Occipital lobe (tissue), 2 donors: Measurements from ENCODE around the gene COMT. TPM values are rescaled to one million over a fixed set of nuclear protein-coding genes. Genes with fewer than 3 reads are reported as not detected.
"Not testable (repeated sequence)": the region's sequence is repeated elsewhere in the genome, so short reads cannot be mapped to it uniquely, and the experiment has no call there.

Experiments used
- DNase-seq: peaks from one replicate; lab custom pipeline; 2025; lab: John Stamatoyannopoulos, UW
- total RNA-seq: library from RNA; depleted of rRNA; stranded (reverse); fragments of >200 nt; gene quantifications from one replicate; pipeline ENCODE4 v1.2.3, GENCODE V29; 2014

Gene COMT
- total RNA-seq, 1 donor from 2014 or later: 49.0 TPM

- DNase-seq: no peak
These were observed 11.7 kb upstream of the COMT start for GRCh38 chr22:19929586-19930550.

DNA sequence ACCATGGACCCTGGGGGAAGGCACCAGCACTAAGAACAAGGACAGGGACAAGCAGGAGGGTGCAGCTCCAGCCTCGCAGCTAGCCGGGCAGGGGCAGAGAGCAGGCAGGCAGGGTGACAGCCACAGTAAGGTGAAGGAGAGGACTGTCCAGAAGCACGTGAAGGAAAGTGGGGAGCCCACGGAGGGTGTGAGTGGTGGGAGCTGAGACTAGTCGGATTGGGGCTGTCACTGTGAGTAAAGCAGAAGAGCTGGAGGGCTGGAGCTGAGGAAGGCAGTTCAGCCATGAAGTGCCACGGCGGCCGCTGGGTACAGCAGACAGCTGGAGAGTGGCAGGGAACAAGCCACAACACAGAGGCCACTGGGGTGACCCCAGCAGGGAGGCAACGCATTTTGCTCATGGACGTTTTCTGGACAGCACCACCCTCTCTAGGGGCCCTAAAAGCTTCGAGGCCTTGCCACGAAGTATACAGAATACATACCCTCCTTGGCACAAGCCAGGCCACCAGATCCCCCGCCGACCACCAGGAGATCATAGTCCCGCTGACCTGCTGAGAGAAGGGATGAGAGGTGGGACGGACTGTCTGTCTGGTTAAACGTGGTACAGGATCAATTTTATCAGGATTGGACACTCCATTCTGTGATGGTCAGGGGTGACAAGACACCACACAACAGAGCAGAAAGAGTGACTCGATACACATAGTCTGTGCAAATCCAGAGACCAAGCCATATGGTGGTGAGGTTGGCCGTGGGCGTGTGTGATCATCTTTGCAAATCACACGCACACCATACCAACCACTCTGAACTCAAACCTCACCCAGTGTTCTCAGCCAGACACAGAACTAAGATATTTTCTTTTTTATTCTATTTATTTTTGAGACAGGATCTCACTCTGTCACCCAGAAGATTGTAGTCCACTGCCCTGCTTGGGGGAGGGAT is 10.8 kb upstream of the COMT start:
- no peak for DNase-seq

- DNase-seq: no peak
These were observed 10.1 kb upstream of the COMT start for GRCh38 chr22:19931514-19931913.

- no peak for DNase-seq
These were observed 9.0 kb upstream of the COMT start for GRCh38 chr22:19932367-19933206.

DNA sequence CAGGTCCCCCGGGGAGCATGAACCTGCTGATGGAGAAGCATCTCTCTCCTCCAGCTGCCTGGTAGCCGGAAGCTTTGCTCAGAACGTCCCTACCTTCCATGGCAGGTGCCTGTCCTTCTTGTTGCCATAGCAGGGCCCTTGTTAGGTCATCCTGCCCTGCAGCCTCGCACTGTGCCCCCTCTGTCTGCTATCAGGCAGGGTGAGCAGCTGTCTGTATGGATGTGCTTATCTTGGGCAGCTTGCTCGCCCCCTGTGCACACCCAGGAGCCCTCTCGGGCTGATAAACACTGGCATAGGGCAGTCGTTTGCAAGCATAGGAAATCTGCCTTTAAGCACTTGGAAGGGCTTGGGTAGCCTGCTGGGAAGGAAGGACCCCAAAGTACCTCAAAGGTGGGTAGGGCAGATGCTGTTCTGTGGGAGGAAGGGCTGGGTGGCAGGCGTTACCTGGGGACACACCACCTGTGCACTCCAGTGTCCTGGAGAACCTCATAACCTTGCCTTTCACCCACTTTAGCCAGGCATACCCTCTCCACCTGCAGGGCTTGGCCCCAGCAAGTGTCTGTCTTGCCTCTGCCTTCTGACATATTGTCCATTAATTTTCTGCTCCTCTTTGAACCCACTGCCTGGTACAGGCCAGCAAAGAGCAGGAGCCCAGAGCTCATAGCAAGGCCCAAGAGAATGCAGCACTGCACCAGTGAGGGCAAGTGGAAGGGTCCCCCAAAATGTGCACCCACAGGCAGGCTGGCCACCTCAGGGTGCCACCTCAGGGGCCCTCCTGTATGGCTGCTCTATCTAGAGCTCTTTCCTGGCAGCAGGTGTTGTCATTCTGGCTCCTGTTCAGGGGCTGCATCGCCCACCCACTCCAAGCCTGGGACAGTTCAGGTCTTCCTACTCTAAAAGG is 8.0 kb upstream of the COMT start:
- DNase-seq: no peak

GRCh38 chr22:19935123-19935718 is 6.4 kb upstream of the COMT start:
- DNase-seq: not testable (repeated sequence)

GRCh38 chr22:19936513-19936912 is 5.1 kb upstream of the COMT start:
- no peak for DNase-seq

- DNase-seq: no peak
These were observed 3.7 kb upstream of the COMT start for GRCh38 chr22:19937616-19938473.

GRCh38 chr22:19940536-19941364 is 822 bp upstream of the COMT start:
- no peak for DNase-seq

DNA sequence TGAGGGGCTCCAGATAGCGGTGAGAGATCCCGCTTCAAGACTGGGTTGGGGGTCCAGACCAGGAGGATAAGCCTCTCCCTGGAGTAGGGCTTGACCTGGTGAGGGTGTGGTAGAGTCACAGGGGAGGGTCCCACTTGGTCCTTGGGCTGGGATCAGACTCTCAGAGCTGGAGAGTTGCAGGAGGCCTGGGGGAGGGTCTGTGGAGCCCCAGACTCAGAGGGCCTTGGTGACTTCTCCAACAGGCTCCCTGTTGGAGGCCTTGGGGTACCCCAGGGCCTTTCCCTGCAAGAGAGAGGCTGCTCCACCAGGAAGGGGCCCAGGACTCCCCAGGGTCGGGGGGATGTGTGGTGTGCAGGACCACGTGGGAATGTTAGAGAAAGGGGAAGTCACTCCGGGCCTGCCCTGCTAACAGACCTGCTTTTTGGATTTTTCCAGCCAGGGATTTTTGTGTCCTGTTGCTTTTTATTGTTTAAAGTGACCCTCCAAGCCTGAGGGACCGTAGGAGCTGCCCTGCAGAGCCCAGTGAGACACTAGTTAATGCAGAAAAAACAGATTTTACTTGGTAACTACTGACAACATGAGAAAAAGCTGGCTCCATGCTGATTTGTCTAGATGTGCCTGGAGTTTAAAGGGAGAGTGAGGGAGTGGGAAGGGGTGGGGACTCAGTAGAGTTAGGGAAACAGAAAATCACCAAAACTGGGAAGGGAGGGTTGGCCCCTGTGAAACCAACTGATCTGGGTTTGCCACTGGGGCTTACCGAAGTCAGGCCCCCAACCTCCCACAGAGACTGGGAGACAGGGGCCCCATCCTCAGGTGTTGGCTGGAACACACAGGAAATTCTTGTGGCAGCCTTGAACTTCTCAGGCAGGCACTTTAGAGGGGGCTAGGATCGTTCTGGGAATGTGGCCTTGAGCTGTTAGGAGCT is 847 bp downstream of the COMT start:
- DNase-seq: no peak

DNA sequence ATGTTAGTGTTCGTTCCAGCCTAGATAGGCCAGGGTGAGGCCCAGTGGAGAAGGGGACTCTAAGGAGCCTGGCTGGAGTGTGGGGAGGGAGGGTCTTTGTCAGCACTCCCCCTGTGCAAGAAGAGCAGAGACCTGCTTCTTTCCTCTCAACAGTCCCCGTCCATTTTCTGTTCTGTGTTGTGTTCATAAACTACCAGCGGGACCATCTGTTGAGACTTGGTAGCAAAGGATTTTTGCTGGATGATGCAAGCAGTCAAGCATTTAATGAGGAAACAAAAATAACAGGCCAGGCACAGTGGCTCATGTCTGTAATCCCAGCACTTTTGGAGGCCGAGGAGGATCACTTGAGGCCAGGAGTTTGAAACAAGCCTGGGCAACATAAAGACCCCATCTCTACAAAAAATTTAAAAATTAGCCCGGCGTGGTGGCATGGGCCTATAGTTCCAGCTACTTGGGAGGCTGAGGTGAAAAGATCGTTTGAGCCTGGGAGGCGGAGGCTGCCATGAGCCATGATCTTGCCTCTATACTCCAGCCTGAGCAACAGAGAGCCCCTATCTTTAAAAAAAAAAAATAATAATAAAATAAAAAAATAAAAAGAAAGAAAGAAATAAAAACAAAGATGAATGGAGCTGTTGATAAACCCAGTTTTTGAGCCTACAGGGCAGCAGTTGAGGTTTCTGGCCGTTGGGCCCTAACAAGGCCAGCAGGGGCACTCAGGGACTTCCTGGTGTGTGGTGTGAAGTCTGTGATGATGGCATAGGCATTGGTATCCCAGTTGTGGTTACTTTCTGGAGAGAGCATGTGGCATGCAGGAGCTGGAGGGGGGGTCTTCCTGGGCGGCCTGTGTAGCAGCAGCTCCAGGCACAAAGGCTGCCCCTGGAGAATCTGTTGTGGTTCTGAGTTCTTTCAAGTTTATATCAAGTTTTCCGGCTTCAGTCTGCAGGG is 1.8 kb downstream of the COMT start:
- DNase-seq: no peak

- no peak for DNase-seq
These were observed 6.6 kb downstream of the COMT start for GRCh38 chr22:19948057-19948760.

DNA sequence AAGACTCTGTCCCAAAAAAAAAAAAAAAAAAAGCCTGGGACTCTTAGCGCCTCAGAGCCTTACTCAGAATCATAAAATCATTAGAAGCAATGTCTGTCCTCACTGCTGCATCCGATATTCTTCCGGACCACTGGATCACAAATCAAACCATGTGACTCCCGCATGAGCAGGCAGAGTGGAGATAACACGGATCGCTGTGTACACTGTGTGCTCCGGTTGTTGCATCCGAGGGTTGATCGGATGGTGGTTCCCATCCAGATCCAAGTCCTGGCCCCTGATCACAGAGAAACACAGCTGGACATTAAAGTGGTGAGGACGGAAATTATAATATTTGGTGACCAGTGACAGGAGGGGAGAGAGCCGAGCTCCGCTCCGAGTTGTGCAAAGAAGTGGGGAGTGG is 9.8 kb downstream of the COMT start:
- DNase-seq: no peak

DNA sequence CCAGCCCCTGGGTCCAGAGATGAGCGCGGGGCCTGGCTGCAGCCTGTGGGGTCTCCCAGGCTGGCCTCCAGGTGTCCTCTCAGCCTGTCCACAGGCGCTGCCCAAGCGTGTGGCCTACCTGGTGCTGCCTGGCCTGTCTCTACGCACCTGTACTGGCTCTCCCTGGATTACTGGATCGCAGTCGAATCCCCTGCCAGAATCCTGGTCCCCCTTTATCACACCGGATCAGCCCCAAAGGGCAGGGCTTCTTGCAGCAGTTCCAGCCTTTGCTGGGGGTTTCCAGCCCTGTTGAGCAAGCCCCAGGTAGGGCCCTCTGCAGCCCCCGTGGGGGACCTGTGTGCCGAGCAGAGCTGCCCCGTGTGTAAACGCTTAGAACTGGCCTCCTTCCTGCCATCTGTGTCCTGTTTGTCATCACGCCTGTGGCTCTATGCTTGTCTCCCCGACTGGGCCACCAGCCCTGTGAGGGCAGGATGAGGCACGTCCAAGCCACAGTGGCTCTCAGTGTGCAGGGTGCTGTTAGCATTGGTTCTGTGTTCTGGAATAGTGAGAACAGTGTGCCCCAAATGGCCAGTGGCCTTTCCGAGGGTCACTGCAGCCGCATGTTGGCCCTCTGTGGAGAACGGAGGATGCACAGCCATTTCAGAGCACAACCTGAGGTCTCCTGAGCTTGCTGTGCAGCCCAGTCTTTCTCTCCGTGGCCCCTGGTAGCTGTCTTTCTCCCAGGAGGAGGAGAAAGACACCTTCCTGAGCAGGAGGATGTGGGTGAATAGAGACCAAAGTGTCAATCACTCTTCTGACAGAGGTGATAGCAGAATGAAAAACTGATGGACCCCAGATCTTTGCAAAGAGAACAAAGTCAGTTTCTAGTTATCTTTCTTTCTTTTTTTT is 13.9 kb downstream of the COMT start:
- no peak for DNase-seq
